HL-60 (cell line): ENCODE data around the gene PDCD4.

Experiments used
- DNase-seq, 2 experiments: peaks; one replicate each; pipeline ENCODE4 v3.0.0-alpha.2; 2010 to 2020; ENCODE audit warnings: low read depth in 1 of 2, low spot score in 1 of 2
- H3K27ac ChIP-seq: fragments of 250-450 bp; sonication (Bioruptor Pico); replicated peaks from 2 replicates; pipeline ENCODE4 v1.5.1; 2020; ENCODE audit warnings: mild to moderate bottlenecking, moderate library complexity
- H3K27me3 ChIP-seq: fragments of 250-450 bp; sonication (Bioruptor Pico); 2 replicates; pipeline ENCODE4 v1.5.1; 2021; ENCODE audit warnings: mild to moderate bottlenecking, moderate library complexity; ENCODE audit not compliant: insufficient read depth, poor library complexity, severe bottlenecking
- H3K4me3 ChIP-seq: replicated peaks from 2 replicates; pipeline ENCODE4 v1.5.1; 2011; ENCODE audit warnings: mild to moderate bottlenecking, control low read depth, low read length; ENCODE audit not compliant: insufficient read depth
- GABPA ChIP-seq: IDR thresholded peaks from 2 replicates; pipeline ENCODE4 v1.6.1; 2012; ENCODE audit warnings: low read depth
- POLR2AphosphoS5 ChIP-seq: IDR thresholded peaks from 2 replicates; pipeline ENCODE4 v1.6.1; 2012; ENCODE audit warnings: low read depth
- SPI1 ChIP-seq: IDR thresholded peaks from 2 replicates; pipeline ENCODE4 v1.6.1; 2012; ENCODE audit warnings: low read depth, mild to moderate bottlenecking, borderline replicate concordance
- TF ChIP-seq, protein P1 (sequence below): IDR thresholded peaks from one replicate; pipeline ENCODE4 v1.5.1; 2011; ENCODE audit warnings: low read length, control low read depth, inconsistent platforms; ENCODE audit not compliant: insufficient read depth
- TF ChIP-seq, protein P2 (sequence below): IDR thresholded peaks from 2 replicates; pipeline ENCODE4 v1.6.1; 2012; ENCODE audit warnings: low read depth; ENCODE audit not compliant: insufficient replicate concordance

PDCD4 gene

DNA sequence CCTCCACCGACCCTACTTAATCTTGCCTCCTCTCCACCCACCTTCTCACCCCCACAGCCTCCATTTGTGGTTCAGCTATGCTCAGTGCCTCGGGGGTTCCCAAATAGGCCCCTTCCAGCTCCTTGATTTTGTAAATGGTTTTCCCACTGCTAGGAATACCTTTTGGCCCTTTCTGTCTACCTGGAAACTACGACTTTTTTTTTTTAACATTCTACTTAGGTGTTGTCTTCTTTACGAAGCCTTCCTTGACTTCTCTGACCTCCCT, 27.2 kb upstream of the PDCD4 start:
- H3K27me3 ChIP-seq = no peaks in the 10 kb centered on the region
- TF ChIP-seq POLR2AphosphoS5 (no peak), SPI1 (no peak), GABPA (no peak)
- TF ChIP-seq, protein P1, sequence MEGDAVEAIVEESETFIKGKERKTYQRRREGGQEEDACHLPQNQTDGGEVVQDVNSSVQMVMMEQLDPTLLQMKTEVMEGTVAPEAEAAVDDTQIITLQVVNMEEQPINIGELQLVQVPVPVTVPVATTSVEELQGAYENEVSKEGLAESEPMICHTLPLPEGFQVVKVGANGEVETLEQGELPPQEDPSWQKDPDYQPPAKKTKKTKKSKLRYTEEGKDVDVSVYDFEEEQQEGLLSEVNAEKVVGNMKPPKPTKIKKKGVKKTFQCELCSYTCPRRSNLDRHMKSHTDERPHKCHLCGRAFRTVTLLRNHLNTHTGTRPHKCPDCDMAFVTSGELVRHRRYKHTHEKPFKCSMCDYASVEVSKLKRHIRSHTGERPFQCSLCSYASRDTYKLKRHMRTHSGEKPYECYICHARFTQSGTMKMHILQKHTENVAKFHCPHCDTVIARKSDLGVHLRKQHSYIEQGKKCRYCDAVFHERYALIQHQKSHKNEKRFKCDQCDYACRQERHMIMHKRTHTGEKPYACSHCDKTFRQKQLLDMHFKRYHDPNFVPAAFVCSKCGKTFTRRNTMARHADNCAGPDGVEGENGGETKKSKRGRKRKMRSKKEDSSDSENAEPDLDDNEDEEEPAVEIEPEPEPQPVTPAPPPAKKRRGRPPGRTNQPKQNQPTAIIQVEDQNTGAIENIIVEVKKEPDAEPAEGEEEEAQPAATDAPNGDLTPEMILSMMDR = no peak
- TF ChIP-seq, protein P2, sequence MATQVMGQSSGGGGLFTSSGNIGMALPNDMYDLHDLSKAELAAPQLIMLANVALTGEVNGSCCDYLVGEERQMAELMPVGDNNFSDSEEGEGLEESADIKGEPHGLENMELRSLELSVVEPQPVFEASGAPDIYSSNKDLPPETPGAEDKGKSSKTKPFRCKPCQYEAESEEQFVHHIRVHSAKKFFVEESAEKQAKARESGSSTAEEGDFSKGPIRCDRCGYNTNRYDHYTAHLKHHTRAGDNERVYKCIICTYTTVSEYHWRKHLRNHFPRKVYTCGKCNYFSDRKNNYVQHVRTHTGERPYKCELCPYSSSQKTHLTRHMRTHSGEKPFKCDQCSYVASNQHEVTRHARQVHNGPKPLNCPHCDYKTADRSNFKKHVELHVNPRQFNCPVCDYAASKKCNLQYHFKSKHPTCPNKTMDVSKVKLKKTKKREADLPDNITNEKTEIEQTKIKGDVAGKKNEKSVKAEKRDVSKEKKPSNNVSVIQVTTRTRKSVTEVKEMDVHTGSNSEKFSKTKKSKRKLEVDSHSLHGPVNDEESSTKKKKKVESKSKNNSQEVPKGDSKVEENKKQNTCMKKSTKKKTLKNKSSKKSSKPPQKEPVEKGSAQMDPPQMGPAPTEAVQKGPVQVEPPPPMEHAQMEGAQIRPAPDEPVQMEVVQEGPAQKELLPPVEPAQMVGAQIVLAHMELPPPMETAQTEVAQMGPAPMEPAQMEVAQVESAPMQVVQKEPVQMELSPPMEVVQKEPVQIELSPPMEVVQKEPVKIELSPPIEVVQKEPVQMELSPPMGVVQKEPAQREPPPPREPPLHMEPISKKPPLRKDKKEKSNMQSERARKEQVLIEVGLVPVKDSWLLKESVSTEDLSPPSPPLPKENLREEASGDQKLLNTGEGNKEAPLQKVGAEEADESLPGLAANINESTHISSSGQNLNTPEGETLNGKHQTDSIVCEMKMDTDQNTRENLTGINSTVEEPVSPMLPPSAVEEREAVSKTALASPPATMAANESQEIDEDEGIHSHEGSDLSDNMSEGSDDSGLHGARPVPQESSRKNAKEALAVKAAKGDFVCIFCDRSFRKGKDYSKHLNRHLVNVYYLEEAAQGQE = no peak
- H3K27ac ChIP-seq = no peak overlapping the region
- no peak overlapping the region for H3K4me3 ChIP-seq
- no peak for DNase-seq

DNA sequence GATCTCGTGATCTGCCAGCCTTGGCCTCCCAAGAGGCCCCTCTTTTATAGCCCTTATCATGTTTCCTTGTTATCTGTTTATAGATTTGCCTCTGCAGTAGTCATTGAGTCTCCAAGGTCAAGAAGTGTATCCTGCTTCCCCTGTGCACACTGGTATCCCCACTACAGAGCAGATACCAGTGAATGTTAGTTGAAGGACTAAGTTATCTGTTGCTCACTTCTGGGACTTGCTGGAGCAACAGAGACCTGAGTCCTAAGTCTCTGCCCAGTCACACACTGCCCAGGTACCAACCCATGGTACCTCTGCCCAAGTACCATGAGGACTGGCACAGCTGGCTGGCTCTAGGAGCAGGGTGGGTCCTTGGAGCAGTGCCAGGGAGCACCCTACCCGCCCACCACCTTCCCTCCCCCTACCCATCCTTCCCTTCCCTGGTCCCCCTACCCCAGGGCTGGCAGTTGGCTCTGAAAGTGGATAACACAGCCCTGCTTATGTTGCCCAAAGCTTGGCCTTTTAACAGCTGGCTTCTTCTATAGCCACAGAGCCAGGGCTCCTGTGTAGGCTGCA, 26.5 kb upstream of the PDCD4 start:
- TF ChIP-seq SPI1 (no peak), POLR2AphosphoS5 (no peak), GABPA (no peak)
- TF ChIP-seq, protein P2 = no peak
- TF ChIP-seq, protein P1 = no peak
- Histone ChIP-seq H3K27ac (no peak overlapping the region), H3K27me3 (no peaks in the 10 kb centered on the region), H3K4me3 (no peak overlapping the region)
- DNase-seq = no peak

DNA sequence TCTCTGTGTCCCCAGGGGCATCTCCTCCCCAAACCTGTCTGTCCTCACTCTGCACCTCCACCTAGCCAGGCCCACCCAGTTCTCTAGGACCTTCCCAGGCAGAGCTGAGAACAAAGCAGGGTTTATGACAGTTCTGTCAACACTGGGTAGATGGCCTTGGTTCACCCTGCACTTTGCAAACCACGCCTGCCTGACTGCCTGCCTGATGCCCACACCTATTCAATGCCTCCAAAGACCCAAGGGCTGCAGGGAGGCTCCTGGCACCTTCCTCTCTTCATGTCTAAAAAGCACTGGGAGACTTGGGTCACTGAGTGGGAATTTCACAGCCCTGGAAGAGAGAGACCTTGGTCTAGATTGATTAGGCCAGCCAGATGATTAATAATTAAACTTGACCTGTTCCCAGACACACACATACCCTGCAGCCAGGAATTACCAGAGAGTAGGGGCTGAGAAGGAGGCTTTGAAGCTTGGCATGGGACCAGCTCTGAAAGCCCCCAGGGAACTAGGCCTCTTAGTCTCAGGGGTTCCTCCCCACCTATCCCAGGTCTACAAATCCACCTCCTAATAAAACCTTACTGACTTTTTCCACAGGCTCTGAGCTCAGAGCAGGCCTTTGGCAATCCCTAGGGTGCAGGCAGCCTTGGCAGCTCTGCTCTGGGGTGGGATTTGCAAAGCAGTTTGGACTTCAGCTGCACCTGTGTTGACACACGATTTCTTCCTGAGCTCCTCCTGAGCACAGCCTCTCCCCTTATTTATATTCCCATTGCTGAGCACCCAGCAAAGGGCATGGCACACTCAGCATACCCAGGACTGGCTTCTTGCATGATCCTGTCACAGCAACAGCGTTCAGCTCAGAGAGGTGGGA, 25.7 kb upstream of the PDCD4 start:
- TF ChIP-seq POLR2AphosphoS5 (no peak), SPI1 (no peak), GABPA (no peak)
- TF ChIP-seq, protein P1 = no peak
- TF ChIP-seq, protein P2 = no peak
- Histone ChIP-seq H3K27ac (no peak overlapping the region), H3K4me3 (no peak overlapping the region), H3K27me3 (no peaks in the 10 kb centered on the region)
- DNase-seq = no peak
